ENCODE results near the gene WDFY4.

DNA sequence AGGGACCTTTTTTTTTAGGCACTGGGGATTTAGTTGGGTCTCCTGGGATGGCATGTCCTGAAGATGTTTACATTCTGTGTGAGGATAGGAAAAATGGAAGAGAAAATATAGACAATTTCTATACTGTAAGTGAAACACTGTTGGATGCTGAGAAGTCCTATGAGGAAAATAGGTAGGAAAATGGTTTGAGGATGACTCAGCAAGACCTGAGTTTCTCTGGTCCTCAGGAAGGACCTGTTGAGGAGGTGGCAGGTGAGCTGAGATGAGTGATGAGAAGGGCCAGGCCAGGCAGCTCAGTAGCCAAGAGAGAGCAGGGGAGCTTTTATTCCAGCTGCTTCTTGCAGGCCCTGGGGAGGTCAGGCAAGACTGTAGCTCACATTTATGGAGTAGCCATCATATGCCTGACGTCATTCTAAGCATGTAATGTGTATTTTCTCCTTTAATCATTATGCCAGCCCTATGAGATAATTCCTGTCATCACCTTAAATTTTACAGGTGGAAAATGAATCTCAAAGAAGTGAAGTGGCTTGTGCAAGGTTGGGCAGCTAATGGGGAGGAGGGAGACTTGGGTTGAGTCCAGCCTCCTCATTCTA, 274.0 kb downstream of the WDFY4 start:
- TF ChIP-seq, protein P1, sequence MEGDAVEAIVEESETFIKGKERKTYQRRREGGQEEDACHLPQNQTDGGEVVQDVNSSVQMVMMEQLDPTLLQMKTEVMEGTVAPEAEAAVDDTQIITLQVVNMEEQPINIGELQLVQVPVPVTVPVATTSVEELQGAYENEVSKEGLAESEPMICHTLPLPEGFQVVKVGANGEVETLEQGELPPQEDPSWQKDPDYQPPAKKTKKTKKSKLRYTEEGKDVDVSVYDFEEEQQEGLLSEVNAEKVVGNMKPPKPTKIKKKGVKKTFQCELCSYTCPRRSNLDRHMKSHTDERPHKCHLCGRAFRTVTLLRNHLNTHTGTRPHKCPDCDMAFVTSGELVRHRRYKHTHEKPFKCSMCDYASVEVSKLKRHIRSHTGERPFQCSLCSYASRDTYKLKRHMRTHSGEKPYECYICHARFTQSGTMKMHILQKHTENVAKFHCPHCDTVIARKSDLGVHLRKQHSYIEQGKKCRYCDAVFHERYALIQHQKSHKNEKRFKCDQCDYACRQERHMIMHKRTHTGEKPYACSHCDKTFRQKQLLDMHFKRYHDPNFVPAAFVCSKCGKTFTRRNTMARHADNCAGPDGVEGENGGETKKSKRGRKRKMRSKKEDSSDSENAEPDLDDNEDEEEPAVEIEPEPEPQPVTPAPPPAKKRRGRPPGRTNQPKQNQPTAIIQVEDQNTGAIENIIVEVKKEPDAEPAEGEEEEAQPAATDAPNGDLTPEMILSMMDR (IDR thresholded peaks at IDR 0.05): no peak
- no peak for TF ChIP-seq POLR2AphosphoS5 (IDR thresholded peaks at IDR 0.05; ENCODE audit: insufficient read depth in 1 of 2, low read depth in 1 of 2)
